ENCODE measurements around the gene TNNT2. TPM values are rescaled to one million over a fixed set of nuclear protein-coding genes. Genes with fewer than 3 reads are reported as not detected.

TNNT2 gene
- total and polyA plus RNA-seq, 4 donors: 0.17 to 0.28 (median 0.25) TPM; not detected in 1

GRCh38 chr1:201371792-201372191, 5.7 kb downstream of the TNNT2 start:
- 64% methylated on average over 6 of the region's 6 CpGs for WGBS
- TF ChIP-seq MAX (IDR thresholded peaks at IDR 0.05) (no peak), FOXA1 (IDR thresholded peaks at IDR 0.05) (no peak), FOXA2 (IDR thresholded peaks at IDR 0.05) (no peak), HNF4G (IDR thresholded peaks at IDR 0.05) (no peak)
- Histone ChIP-seq H3K9me3 (ENCODE audit: control insufficient read depth in 4 of 4, low read length in 3 of 4) (no peaks in the 10 kb centered on the region), H3K4me1 (ENCODE audit: control insufficient read depth in 4 of 4, insufficient read depth in 4 of 4, low read length in 3 of 4) (no peaks in the 10 kb centered on the region), H3K27me3 (ENCODE audit: control insufficient read depth in 4 of 4, insufficient read depth in 4 of 4, low read length in 3 of 4) (peaks cover 0 to 5% (median 2%) of the 10 kb centered on the region in 4 donors), H3K9ac (ENCODE audit: low read depth in 1 of 2, low read length in 2 of 2) (no peak overlapping the region), H3K4me3 (ENCODE audit: low read depth in 1 of 3, low read length in 3 of 3) (no peak overlapping the region), H3K27ac (ENCODE audit: low read depth in 1 of 2, low read length in 2 of 2) (no peak overlapping the region), H3K36me3 (ENCODE audit: control insufficient read depth in 4 of 4, insufficient read depth in 3 of 4, low read depth in 1 of 4, low read length in 3 of 4) (no peaks in the 10 kb centered on the region)
- no peak for DNase-seq (ENCODE audit: low spot score)

- no peaks in the 10 kb centered on the region for H3K36me3 ChIP-seq (ENCODE audit: control insufficient read depth in 4 of 4, insufficient read depth in 3 of 4, low read depth in 1 of 4, low read length in 3 of 4)
- peaks cover 0 to 5% (median 2%) of the 10 kb centered on the region in 4 donors for H3K27me3 ChIP-seq (ENCODE audit: control insufficient read depth in 4 of 4, insufficient read depth in 4 of 4, low read length in 3 of 4)
- no peak overlapping the region for H3K9ac ChIP-seq (ENCODE audit: low read depth in 1 of 2, low read length in 2 of 2)
- no peak overlapping the region for H3K4me3 ChIP-seq (ENCODE audit: low read depth in 1 of 3, low read length in 3 of 3)
- WGBS: 78% methylated on average over 9 of the region's 9 CpGs
- H3K4me1 ChIP-seq (ENCODE audit: control insufficient read depth in 4 of 4, insufficient read depth in 4 of 4, low read length in 3 of 4): no peaks in the 10 kb centered on the region
- TF ChIP-seq MAX (IDR thresholded peaks at IDR 0.05): no peak
- no peak for TF ChIP-seq HNF4G (IDR thresholded peaks at IDR 0.05)
- no peak for TF ChIP-seq FOXA1 (IDR thresholded peaks at IDR 0.05)
- TF ChIP-seq RAD21 (IDR thresholded peaks at IDR 0.05): no peak
- TF ChIP-seq RXRA (IDR thresholded peaks at IDR 0.05): no peak
- TF ChIP-seq REST (IDR thresholded peaks at IDR 0.05): no peak
- no peak for TF ChIP-seq ATF3 (IDR thresholded peaks at IDR 0.05)
- no peak for TF ChIP-seq HNF4A (conservative IDR thresholded peaks at IDR 0.05)
- TF ChIP-seq EGR1 (IDR thresholded peaks at IDR 0.05; ENCODE audit: low read depth in 2 of 2): no peak
- TF ChIP-seq FOXA2 (IDR thresholded peaks at IDR 0.05): no peak
- no peak overlapping the region for H3K27ac ChIP-seq (ENCODE audit: low read depth in 1 of 2, low read length in 2 of 2)
- no peak for DNase-seq (ENCODE audit: low spot score)
- no peaks in the 10 kb centered on the region for H3K9me3 ChIP-seq (ENCODE audit: control insufficient read depth in 4 of 4, low read length in 3 of 4)
Observed at GRCh38 chr1:201371276-201371675, 6.2 kb downstream of the TNNT2 start.

- no peaks in the 10 kb centered on the region for H3K4me1 ChIP-seq (ENCODE audit: control insufficient read depth in 4 of 4, insufficient read depth in 4 of 4, low read length in 3 of 4)
- no peak overlapping the region for H3K27ac ChIP-seq (ENCODE audit: low read depth in 1 of 2, low read length in 2 of 2)
- no peaks in the 10 kb centered on the region for H3K9me3 ChIP-seq (ENCODE audit: control insufficient read depth in 4 of 4, low read length in 3 of 4)
- H3K9ac ChIP-seq (ENCODE audit: low read depth in 1 of 2, low read length in 2 of 2): no peak overlapping the region
- H3K27me3 ChIP-seq (ENCODE audit: control insufficient read depth in 4 of 4, insufficient read depth in 4 of 4, low read length in 3 of 4): peaks cover 0 to 4% (median 0%) of the 10 kb centered on the region in 4 donors
- 68% methylated on average over 3 of the region's 3 CpGs for WGBS
- no peaks in the 10 kb centered on the region for H3K36me3 ChIP-seq (ENCODE audit: control insufficient read depth in 4 of 4, insufficient read depth in 3 of 4, low read depth in 1 of 4, low read length in 3 of 4)
- no peak overlapping the region for H3K4me3 ChIP-seq (ENCODE audit: low read depth in 1 of 3, low read length in 3 of 3)
- no peak for DNase-seq (ENCODE audit: low spot score)
- TF ChIP-seq JUND (IDR thresholded peaks at IDR 0.05): no peak
- TF ChIP-seq SP1 (IDR thresholded peaks at IDR 0.05): no peak
- TF ChIP-seq CTCF (IDR thresholded peaks at IDR 0.05; ENCODE audit: low read depth, low read length, missing input control): no peak
Observed at GRCh38 chr1:201370500-201370899, 7.0 kb downstream of the TNNT2 start.
